DMS153 (cell line): ENCODE results near the gene TACC2.
"Not testable (repeated sequence)": the region's sequence is repeated elsewhere in the genome, so short reads cannot be mapped to it uniquely, and the experiment has no call there.

Source experiments
- DNase-seq: peaks from one replicate; lab custom pipeline; 2025; lab: John Stamatoyannopoulos, UW

The TACC2 gene

GRCh38 chr10:122093076-122093475 lies 104.1 kb downstream of the TACC2 start:
- no peak for DNase-seq

GRCh38 chr10:122096181-122096580 lies 107.2 kb downstream of the TACC2 start:
- not testable (repeated sequence) for DNase-seq

- no peak for DNase-seq
These were observed 107.7 kb downstream of the TACC2 start for GRCh38 chr10:122096705-122097104.

GRCh38 chr10:122097935-122098334 lies 109.0 kb downstream of the TACC2 start:
- no peak for DNase-seq

- no peak for DNase-seq
These were observed 110.0 kb downstream of the TACC2 start for GRCh38 chr10:122098924-122099323.

- DNase-seq = no peak
These were observed 110.6 kb downstream of the TACC2 start for GRCh38 chr10:122099562-122099961.

DNA sequence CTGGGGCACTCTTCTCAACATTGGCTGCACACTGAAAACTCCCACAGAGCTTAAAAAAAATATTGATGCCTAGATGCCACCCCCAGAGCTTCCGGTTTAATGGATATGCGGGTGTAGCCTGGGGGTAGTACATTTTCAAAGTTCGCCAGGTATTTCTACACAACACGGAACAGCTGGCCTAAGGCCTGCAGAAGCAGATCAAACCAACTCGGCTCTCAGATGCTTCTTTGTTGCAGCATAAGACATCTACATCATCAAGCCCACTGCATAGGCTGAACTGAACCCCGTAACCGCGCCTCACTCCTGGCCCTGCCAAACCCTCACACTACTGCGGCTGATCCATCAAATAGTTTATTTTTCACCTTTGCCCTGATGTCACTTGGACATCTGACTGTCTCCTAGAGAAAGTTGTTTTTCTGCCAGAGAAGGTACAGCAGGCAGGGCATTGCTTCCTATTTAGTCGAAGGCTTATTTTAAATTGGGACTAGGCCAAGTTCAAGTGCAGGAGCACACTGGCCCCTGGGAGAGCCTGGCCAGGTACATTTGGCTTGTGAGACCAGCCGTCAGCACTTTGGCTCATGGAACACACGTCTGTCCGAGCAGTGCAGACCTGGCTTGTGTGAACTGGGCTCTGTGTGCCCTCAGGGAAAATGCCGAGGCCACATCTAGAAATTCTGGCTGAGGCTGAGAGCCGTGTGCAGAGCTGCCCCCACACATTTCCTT lies 113.3 kb downstream of the TACC2 start:
- DNase-seq = no peak

- DNase-seq = no peak
These were observed 114.0 kb downstream of the TACC2 start for GRCh38 chr10:122102869-122103525.

DNA sequence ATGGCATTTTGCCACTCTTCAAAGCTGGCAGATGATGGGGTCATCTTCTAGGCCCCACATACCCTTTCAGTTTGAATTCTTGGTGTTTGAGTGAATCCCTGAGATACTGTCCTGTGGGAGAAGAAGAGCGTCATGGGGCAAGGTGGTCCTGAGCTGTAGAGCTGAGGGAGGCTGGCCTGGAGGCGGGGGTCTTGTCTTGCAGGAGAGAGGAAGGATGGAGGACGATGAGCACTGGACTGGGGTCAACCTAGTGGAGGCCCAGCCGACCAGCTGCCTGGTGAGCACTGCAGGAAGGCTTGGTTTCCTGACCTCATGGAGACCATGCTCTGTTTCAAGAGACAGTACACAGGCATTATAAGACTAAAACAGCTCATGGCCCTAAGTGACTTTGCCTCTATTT lies 114.6 kb downstream of the TACC2 start:
- DNase-seq = no peak

DNA sequence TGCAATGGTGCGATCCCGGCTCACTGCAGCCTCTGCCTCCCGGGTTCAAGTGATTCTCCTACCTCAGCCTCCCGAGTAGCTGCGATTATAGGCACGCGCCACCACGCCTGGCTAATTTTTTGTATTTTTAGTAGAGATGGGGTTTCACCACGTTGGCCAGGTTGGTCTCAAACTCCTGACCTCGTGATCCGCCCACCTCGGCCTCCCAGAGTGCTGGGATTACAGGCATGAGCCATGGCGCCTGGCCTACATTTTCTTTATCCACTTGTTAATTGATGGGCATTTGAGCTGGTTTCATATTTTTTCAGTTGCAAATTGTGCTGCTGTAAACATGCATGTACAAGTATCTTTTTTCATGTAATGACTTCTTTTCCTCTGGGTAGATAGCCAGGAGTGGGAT lies 119.8 kb downstream of the TACC2 start:
- not testable (repeated sequence) for DNase-seq

GRCh38 chr10:122112021-122112616 lies 123.2 kb downstream of the TACC2 start:
- no peak for DNase-seq

DNA sequence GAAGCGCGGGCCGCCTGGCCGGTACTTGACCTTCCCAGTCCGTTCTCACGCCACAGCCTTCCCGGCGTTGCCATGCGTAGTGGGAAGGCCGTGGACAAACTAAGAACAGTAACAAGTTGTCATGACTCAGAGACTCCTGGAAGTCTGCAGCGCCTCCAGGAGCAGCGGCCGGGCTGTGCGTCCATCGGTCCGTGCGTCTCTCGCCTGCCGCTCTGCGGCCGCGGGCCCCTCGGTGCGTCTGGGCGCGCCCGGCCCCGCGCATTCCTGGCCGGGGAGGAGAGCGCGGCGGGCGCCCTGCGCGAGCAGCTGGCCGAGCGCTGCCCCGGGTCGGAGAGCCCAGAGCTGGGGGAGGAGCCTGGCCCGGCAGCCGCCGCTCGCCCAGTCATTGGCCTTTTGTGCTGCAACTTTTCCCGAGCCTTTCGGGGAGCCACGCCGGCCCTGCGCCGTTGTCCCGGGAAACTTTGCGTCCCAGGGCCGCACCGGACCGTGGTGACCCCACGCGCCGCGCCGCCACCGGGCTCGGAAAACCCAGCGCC lies 123.7 kb downstream of the TACC2 start:
- DNase-seq = peak; percentile 37

GRCh38 chr10:122113161-122113944 lies 124.4 kb downstream of the TACC2 start:
- peak; percentile 22 for DNase-seq

DNA sequence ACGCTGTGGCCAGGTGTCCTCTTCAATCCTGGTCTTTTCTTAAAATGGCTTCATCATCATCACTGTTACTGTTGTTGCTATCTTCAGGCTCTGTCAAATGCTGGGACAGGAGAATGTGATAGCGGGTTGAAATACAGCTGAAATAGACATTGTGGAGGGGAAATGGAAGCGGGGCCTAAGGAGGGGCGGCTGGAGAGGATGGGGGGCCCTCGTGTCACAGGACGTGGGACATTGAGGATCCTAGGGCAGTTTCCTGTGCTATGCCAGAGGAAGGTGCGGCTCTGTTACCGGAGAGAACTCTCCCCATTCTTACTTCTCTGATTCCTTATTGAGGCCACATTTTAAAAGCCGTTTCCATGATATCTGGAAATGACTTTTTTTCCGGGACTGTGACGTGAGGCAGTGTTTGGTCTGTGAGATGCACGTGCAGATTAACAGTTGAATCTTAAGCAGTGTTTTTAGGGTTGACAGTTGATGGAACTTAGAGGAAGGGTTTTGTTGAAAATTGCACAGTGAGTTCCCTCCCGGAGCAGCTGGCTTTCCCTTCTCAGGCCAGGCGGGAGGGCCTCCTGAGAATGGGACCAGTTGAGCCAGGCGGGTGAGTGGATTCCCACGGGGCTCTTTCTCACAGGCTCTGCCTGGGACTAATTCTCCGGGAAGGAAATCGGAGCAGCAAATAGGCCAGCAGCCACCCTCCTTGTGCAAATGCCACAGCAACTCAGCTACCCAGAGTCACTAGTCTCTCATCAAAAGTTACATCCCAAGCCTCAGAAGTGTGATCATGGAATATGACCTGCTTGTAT lies 125.2 kb downstream of the TACC2 start:
- DNase-seq = no peak

- DNase-seq = no peak
These were observed 126.9 kb downstream of the TACC2 start for GRCh38 chr10:122115874-122116273.

GRCh38 chr10:122116331-122116730 lies 127.4 kb downstream of the TACC2 start:
- no peak for DNase-seq

- DNase-seq = no peak
These were observed 128.5 kb downstream of the TACC2 start for GRCh38 chr10:122117475-122117874.

GRCh38 chr10:122120008-122120744 lies 131.2 kb downstream of the TACC2 start:
- no peak for DNase-seq

GRCh38 chr10:122121059-122121458 lies 132.1 kb downstream of the TACC2 start:
- peak; percentile 88 for DNase-seq

DNA sequence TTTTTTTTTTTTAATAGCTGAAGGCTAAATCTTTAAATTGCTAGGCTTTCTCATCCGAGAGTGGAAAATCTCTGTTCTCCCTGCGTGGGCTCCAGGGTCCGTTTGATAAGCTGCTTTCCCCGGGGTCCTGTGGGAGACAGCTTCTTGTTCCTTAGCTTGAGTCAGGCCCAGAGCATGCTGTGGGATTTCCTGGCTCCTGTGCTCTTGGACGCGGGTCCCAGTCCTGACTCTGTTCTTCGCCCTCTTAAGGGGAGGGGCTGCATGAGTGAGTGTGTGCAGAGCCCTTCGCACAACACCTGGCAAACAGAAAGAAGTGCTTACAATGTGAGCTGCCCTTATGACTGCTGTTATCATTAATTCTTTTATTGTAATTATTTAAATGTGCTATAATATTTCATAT lies 133.5 kb downstream of the TACC2 start:
- no peak for DNase-seq

- DNase-seq = no peak
These were observed 134.2 kb downstream of the TACC2 start for GRCh38 chr10:122123186-122123585.
